ENCODE data around the gene XPO1. TPM values are rescaled to one million over a fixed set of nuclear protein-coding genes. Genes with fewer than 3 reads are reported as not detected.
"Not testable (repeated sequence)": the region's sequence is repeated elsewhere in the genome, so short reads cannot be mapped to it uniquely, and the experiment has no call there.

XPO1 gene
- total RNA-seq, 3 donors from 2014 or later (not counting 1 experiment from before 2014, with no cell fraction given): 120 to 157 (median 137) TPM

GRCh38 chr2:61451178-61451577 is 87.0 kb downstream of the XPO1 start:
- no peaks in the 10 kb centered on the region for H3K9me3 ChIP-seq (ENCODE audit: control insufficient read depth, insufficient read depth, low read length)
- TF ChIP-seq CTCF (IDR thresholded peaks at IDR 0.05): no peak
- no peak overlapping the region for H3K27ac ChIP-seq (ENCODE audit: low read length)
- H3K4me1 ChIP-seq (ENCODE audit: control insufficient read depth, insufficient read depth, low read length): peaks cover 34% of the 10 kb centered on the region
- H3K4me3 ChIP-seq (ENCODE audit: low read length): no peak overlapping the region
- Mint-ChIP-seq H3K4me3 (peak overlapping the region; percentile 31), H3K4me1 (peaks cover 44 to 53% of the 10 kb centered on the region in 2 donors), H3K9me3 (no peaks in the 10 kb centered on the region), H3K27me3 (ENCODE audit: low read depth in 2 of 2) (no peaks in the 10 kb centered on the region), H3K36me3 (no peaks in the 10 kb centered on the region), H3K27ac (peak overlapping the region in 1 of 2 donors; percentile 45)
- H3K36me3 ChIP-seq (ENCODE audit: control insufficient read depth, insufficient read depth, low read length): peaks cover 3% of the 10 kb centered on the region
- 77% methylated on average over 8 of the region's 9 CpGs for WGBS (ENCODE audit: insufficient coverage)
- no peak for ATAC-seq
- intact Hi-C loops (cut with micrococcal nuclease): no loop called here
- no peaks in the 10 kb centered on the region for H3K27me3 ChIP-seq (ENCODE audit: control insufficient read depth, insufficient read depth, low read length)
- no peak for DNase-seq

GRCh38 chr2:61450144-61450543 is 88.0 kb downstream of the XPO1 start:
- Mint-ChIP-seq H3K4me3 (peak overlapping the region; percentile 59), H3K9me3 (no peaks in the 10 kb centered on the region), H3K36me3 (no peaks in the 10 kb centered on the region), H3K27ac (peak overlapping the region; percentile 13 to 60), H3K27me3 (ENCODE audit: low read depth in 2 of 2) (no peaks in the 10 kb centered on the region), H3K4me1 (peaks cover 35 to 47% of the 10 kb centered on the region in 2 donors)
- Histone ChIP-seq H3K9me3 (ENCODE audit: control insufficient read depth, insufficient read depth, low read length) (no peaks in the 10 kb centered on the region), H3K27me3 (ENCODE audit: control insufficient read depth, insufficient read depth, low read length) (no peaks in the 10 kb centered on the region), H3K4me3 (ENCODE audit: low read length) (no peak overlapping the region), H3K4me1 (ENCODE audit: control insufficient read depth, insufficient read depth, low read length) (peaks cover 34% of the 10 kb centered on the region), H3K36me3 (ENCODE audit: control insufficient read depth, insufficient read depth, low read length) (no peaks in the 10 kb centered on the region), H3K27ac (ENCODE audit: low read length) (no peak overlapping the region)
- whole genome bisulfite sequencing (ENCODE audit: insufficient coverage): 3% methylated on average over 2 of the region's 4 CpGs
- DNase-seq: peak in 1 of 2 donors; percentile 42
- intact Hi-C loops (cut with micrococcal nuclease): loop anchor here (1.0 kb wide), 1 partner anchor 21 kb away; the partner anchor contains the start of gene USP34
- ATAC-seq: peak; percentile 87 to 94 (median 90)
- no peak for TF ChIP-seq CTCF (IDR thresholded peaks at IDR 0.05)

GRCh38 chr2:61448229-61448628 is 89.9 kb downstream of the XPO1 start:
- no peak overlapping the region for H3K4me3 ChIP-seq (ENCODE audit: low read length)
- WGBS (ENCODE audit: insufficient coverage): 61% methylated on average over 2 of the region's 2 CpGs
- peaks cover 46 to 55% of the 10 kb centered on the region in 2 donors for H3K4me1 Mint-ChIP-seq
- no peaks in the 10 kb centered on the region for H3K27me3 Mint-ChIP-seq (ENCODE audit: low read depth in 2 of 2)
- H3K9me3 Mint-ChIP-seq: no peaks in the 10 kb centered on the region
- intact Hi-C loops (cut with micrococcal nuclease): no loop called here
- H3K36me3 ChIP-seq (ENCODE audit: control insufficient read depth, insufficient read depth, low read length): no peaks in the 10 kb centered on the region
- ATAC-seq (no peak), DNase-seq (no peak)
- H3K4me3 Mint-ChIP-seq: no peak overlapping the region
- no peak for TF ChIP-seq CTCF (IDR thresholded peaks at IDR 0.05)
- no peaks in the 10 kb centered on the region for H3K36me3 Mint-ChIP-seq
- H3K27me3 ChIP-seq (ENCODE audit: control insufficient read depth, insufficient read depth, low read length): no peaks in the 10 kb centered on the region
- H3K9me3 ChIP-seq (ENCODE audit: control insufficient read depth, insufficient read depth, low read length): no peaks in the 10 kb centered on the region
- H3K27ac ChIP-seq (ENCODE audit: low read length): no peak overlapping the region
- H3K27ac Mint-ChIP-seq: peak overlapping the region in 1 of 2 donors; percentile 60
- peaks cover 31% of the 10 kb centered on the region for H3K4me1 ChIP-seq (ENCODE audit: control insufficient read depth, insufficient read depth, low read length)

- peaks cover 59 to 61% of the 10 kb centered on the region in 2 donors for H3K4me1 Mint-ChIP-seq
- not testable (repeated sequence) for H3K4me3 Mint-ChIP-seq
Measured at GRCh38 chr2:61446971-61447370, 91.2 kb downstream of the XPO1 start.

More at GRCh38 chr2:61446971-61447370, 91.2 kb downstream of the XPO1 start:
- H3K9me3 Mint-ChIP-seq; H3K27ac Mint-ChIP-seq; DNase-seq; ATAC-seq; H3K9me3 ChIP-seq (ENCODE audit: control insufficient read depth, insufficient read depth, low read length); H3K27ac ChIP-seq (ENCODE audit: low read length); H3K27me3 ChIP-seq (ENCODE audit: control insufficient read depth, insufficient read depth, low read length); H3K36me3 Mint-ChIP-seq; intact Hi-C loops (cut with micrococcal nuclease); H3K36me3 ChIP-seq (ENCODE audit: control insufficient read depth, insufficient read depth, low read length); H3K27me3 Mint-ChIP-seq (ENCODE audit: low read depth in 2 of 2); H3K4me3 ChIP-seq (ENCODE audit: low read length): not testable (repeated sequence)
- peaks cover 25% of the 10 kb centered on the region for H3K4me1 ChIP-seq (ENCODE audit: control insufficient read depth, insufficient read depth, low read length)
- 76% methylated on average over 7 of the region's 7 CpGs for WGBS (ENCODE audit: insufficient coverage)

All from natural killer cell (primary cell).